ENCODE data around the gene C4B. TPM values are rescaled to one million over a fixed set of nuclear protein-coding genes. Genes with fewer than 3 reads are reported as not detected.
"Not testable (repeated sequence)": the region's sequence is repeated elsewhere in the genome, so short reads cannot be mapped to it uniquely, and the experiment has no call there.

The C4B gene
- total and polyA plus RNA-seq, 7 experiments from 2014 or later = 0.59 to 8.5 (median 7.6) TPM; not detected in 1

- DNase-seq; intact Hi-C loops (cut with micrococcal nuclease): not testable (repeated sequence)
Measured at GRCh38 chr6:32007086-32007485, 7.5 kb upstream of the C4B start.

DNA sequence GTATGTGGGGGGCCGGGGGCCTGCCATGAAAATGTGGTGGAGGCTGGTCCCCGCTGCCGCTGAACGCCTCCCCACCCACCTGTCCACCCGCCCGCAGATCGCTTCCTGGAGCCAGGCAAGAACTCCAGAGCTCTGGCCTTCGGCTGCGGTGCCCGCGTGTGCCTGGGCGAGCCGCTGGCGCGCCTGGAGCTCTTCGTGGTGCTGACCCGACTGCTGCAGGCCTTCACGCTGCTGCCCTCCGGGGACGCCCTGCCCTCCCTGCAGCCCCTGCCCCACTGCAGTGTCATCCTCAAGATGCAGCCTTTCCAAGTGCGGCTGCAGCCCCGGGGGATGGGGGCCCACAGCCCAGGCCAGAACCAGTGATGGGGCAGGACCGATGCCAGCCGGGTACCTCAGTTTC, 6.6 kb upstream of the C4B start:
- intact Hi-C loops (cut with micrococcal nuclease); H3K9me3 Mint-ChIP-seq; H3K27me3 Mint-ChIP-seq; ATAC-seq; H3K36me3 Mint-ChIP-seq; H3K4me1 ChIP-seq (ENCODE audit: control insufficient read depth in 2 of 2, insufficient read depth in 2 of 2, low read length in 2 of 2); H3K4me3 Mint-ChIP-seq; H3K36me3 ChIP-seq (ENCODE audit: control insufficient read depth in 2 of 3, insufficient read depth in 3 of 3, low read length in 3 of 3); POLR2A ChIA-PET; H3K4me3 ChIP-seq (ENCODE audit: low read length); H3K27ac ChIP-seq (ENCODE audit: low read depth, low read length); DNase-seq; CTCF ChIA-PET; H3K9me3 ChIP-seq (ENCODE audit: control insufficient read depth in 2 of 3, low read length in 3 of 3); H3K27ac Mint-ChIP-seq; H3K27me3 ChIP-seq (ENCODE audit: control insufficient read depth in 2 of 2, insufficient read depth in 2 of 2, low read length in 2 of 2): not testable (repeated sequence)
- H3K4me1 Mint-ChIP-seq = peaks cover 0 to 11% (median 9%) of the 10 kb centered on the region in 7 donors

More at GRCh38 chr6:32007086-32007485, 7.5 kb upstream of the C4B start:
- H3K9me3 Mint-ChIP-seq; H3K9me3 ChIP-seq (ENCODE audit: control insufficient read depth in 2 of 3, low read length in 3 of 3); H3K36me3 ChIP-seq (ENCODE audit: control insufficient read depth in 2 of 3, insufficient read depth in 3 of 3, low read length in 3 of 3); CTCF ChIA-PET; H3K27me3 Mint-ChIP-seq; H3K27ac Mint-ChIP-seq; POLR2A ChIA-PET; H3K4me3 Mint-ChIP-seq; H3K27me3 ChIP-seq (ENCODE audit: control insufficient read depth in 2 of 2, insufficient read depth in 2 of 2, low read length in 2 of 2); H3K36me3 Mint-ChIP-seq; H3K4me3 ChIP-seq (ENCODE audit: low read length); H3K27ac ChIP-seq (ENCODE audit: low read depth, low read length); ATAC-seq; H3K4me1 ChIP-seq (ENCODE audit: control insufficient read depth in 2 of 2, insufficient read depth in 2 of 2, low read length in 2 of 2): not testable (repeated sequence)
- H3K4me1 Mint-ChIP-seq = peaks cover 0 to 11% (median 9%) of the 10 kb centered on the region in 7 donors

GRCh38 chr6:32008616-32009015, 6.0 kb upstream of the C4B start:
- H3K27me3 ChIP-seq (ENCODE audit: control insufficient read depth in 2 of 2, insufficient read depth in 2 of 2, low read length in 2 of 2); H3K27ac Mint-ChIP-seq; H3K36me3 Mint-ChIP-seq; H3K27ac ChIP-seq (ENCODE audit: low read depth, low read length); H3K4me3 ChIP-seq (ENCODE audit: low read length); H3K27me3 Mint-ChIP-seq; intact Hi-C loops (cut with micrococcal nuclease); CTCF ChIA-PET; POLR2A ChIA-PET; H3K36me3 ChIP-seq (ENCODE audit: control insufficient read depth in 2 of 3, insufficient read depth in 3 of 3, low read length in 3 of 3); H3K4me3 Mint-ChIP-seq; H3K9me3 ChIP-seq (ENCODE audit: control insufficient read depth in 2 of 3, low read length in 3 of 3); H3K9me3 Mint-ChIP-seq; ATAC-seq; H3K4me1 ChIP-seq (ENCODE audit: control insufficient read depth in 2 of 2, insufficient read depth in 2 of 2, low read length in 2 of 2): not testable (repeated sequence)
- H3K4me1 Mint-ChIP-seq = peaks cover 0 to 11% (median 9%) of the 10 kb centered on the region in 7 donors
- peak in 1 of 9 donors; percentile 5 for DNase-seq

DNA sequence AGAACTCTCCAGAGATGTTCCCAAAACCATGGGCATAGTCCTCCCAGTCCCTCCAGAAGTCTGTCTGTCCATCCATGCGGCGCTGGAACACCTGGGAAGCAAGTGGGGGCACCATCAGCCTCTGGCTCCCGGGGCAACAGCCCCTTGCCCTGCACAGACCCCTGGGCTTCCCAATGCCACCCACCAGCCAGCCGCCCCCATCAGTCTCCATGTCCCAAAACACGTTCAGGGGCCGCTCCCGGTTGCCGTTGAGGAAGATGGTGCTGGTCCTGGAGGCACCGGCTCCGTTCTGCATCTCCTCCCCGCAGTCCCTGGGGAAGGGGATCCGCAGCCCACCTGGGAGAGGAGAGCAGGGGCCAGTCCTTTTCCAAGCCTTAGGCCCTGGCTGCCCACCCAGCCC, 5.1 kb upstream of the C4B start:
- POLR2A ChIA-PET = not testable (repeated sequence)

DNA sequence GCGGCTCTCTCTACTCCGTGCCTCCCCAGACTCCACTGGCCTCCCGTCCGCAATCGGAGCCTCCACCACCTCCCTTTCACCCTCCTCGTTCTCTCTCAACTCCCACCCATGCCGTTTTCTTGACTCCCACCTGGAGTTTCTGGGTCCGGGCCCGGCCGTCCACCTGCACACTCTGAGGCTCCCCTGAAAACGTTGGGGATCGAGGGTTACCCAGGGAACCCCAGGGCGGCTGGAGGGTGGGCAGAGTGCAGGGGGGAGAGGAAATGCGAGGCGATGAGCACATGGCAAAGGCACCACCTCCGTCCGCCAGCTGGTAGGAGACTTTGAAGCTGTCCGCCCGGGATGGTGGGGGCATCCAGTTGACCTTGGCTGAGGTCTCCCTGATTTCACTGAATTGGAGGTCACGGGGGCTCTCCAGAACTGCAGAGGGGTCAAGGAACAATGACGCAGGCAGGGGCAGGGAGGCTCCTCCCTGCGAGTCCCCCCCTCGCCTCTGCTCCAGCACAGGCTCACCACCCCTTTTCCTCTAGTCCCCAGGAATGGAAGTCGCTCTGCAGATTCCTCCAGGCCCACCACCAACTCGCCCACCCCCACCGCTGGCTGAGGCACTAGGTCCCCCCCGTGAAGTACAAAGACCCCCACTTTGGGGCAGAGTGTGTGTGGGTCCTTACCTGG, 3.6 kb upstream of the C4B start:
- H3K4me3 Mint-ChIP-seq; H3K27ac Mint-ChIP-seq; ATAC-seq; H3K36me3 ChIP-seq (ENCODE audit: control insufficient read depth in 2 of 3, insufficient read depth in 3 of 3, low read length in 3 of 3); CTCF ChIA-PET; H3K27me3 Mint-ChIP-seq; H3K27ac ChIP-seq (ENCODE audit: low read depth, low read length); H3K4me1 ChIP-seq (ENCODE audit: control insufficient read depth in 2 of 2, insufficient read depth in 2 of 2, low read length in 2 of 2); H3K27me3 ChIP-seq (ENCODE audit: control insufficient read depth in 2 of 2, insufficient read depth in 2 of 2, low read length in 2 of 2); H3K9me3 ChIP-seq (ENCODE audit: control insufficient read depth in 2 of 3, low read length in 3 of 3); intact Hi-C loops (cut with micrococcal nuclease); H3K4me1 Mint-ChIP-seq; H3K4me3 ChIP-seq (ENCODE audit: low read length); H3K36me3 Mint-ChIP-seq; H3K9me3 Mint-ChIP-seq; POLR2A ChIA-PET: not testable (repeated sequence)
- peak in 1 of 9 donors; percentile 3 for DNase-seq

More for the DNA sequence above, 5.1 kb upstream of the C4B start:
- DNase-seq; H3K36me3 Mint-ChIP-seq; H3K4me3 Mint-ChIP-seq; H3K9me3 Mint-ChIP-seq; H3K27ac Mint-ChIP-seq; H3K36me3 ChIP-seq (ENCODE audit: control insufficient read depth in 2 of 3, insufficient read depth in 3 of 3, low read length in 3 of 3); H3K27me3 Mint-ChIP-seq; H3K9me3 ChIP-seq (ENCODE audit: control insufficient read depth in 2 of 3, low read length in 3 of 3); intact Hi-C loops (cut with micrococcal nuclease); CTCF ChIA-PET; ATAC-seq; H3K27me3 ChIP-seq (ENCODE audit: control insufficient read depth in 2 of 2, insufficient read depth in 2 of 2, low read length in 2 of 2); H3K27ac ChIP-seq (ENCODE audit: low read depth, low read length); H3K4me1 ChIP-seq (ENCODE audit: control insufficient read depth in 2 of 2, insufficient read depth in 2 of 2, low read length in 2 of 2); H3K4me3 ChIP-seq (ENCODE audit: low read length): not testable (repeated sequence)
- peaks cover 0 to 10% (median 9%) of the 10 kb centered on the region in 7 donors for H3K4me1 Mint-ChIP-seq

- H3K4me3 ChIP-seq (ENCODE audit: low read length); ATAC-seq; H3K27ac ChIP-seq (ENCODE audit: low read depth, low read length); H3K36me3 Mint-ChIP-seq; H3K9me3 Mint-ChIP-seq; H3K27me3 ChIP-seq (ENCODE audit: control insufficient read depth in 2 of 2, insufficient read depth in 2 of 2, low read length in 2 of 2); H3K36me3 ChIP-seq (ENCODE audit: control insufficient read depth in 2 of 3, insufficient read depth in 3 of 3, low read length in 3 of 3); CTCF ChIA-PET; H3K4me1 Mint-ChIP-seq; H3K4me1 ChIP-seq (ENCODE audit: control insufficient read depth in 2 of 2, insufficient read depth in 2 of 2, low read length in 2 of 2); H3K27ac Mint-ChIP-seq; H3K9me3 ChIP-seq (ENCODE audit: control insufficient read depth in 2 of 3, low read length in 3 of 3); H3K27me3 Mint-ChIP-seq; POLR2A ChIA-PET; intact Hi-C loops (cut with micrococcal nuclease); H3K4me3 Mint-ChIP-seq: not testable (repeated sequence)
- DNase-seq = peak in 1 of 9 donors; percentile 7
Measured at GRCh38 chr6:32012941-32013617, 1.5 kb upstream of the C4B start.

- H3K4me3 ChIP-seq (ENCODE audit: low read length); CTCF ChIA-PET; H3K27me3 ChIP-seq (ENCODE audit: control insufficient read depth in 2 of 2, insufficient read depth in 2 of 2, low read length in 2 of 2); H3K27me3 Mint-ChIP-seq; H3K9me3 ChIP-seq (ENCODE audit: control insufficient read depth in 2 of 3, low read length in 3 of 3); H3K36me3 Mint-ChIP-seq; ATAC-seq; H3K4me1 Mint-ChIP-seq; H3K9me3 Mint-ChIP-seq; intact Hi-C loops (cut with micrococcal nuclease); POLR2A ChIA-PET; H3K4me1 ChIP-seq (ENCODE audit: control insufficient read depth in 2 of 2, insufficient read depth in 2 of 2, low read length in 2 of 2); H3K4me3 Mint-ChIP-seq; H3K27ac ChIP-seq (ENCODE audit: low read depth, low read length); H3K36me3 ChIP-seq (ENCODE audit: control insufficient read depth in 2 of 3, insufficient read depth in 3 of 3, low read length in 3 of 3); H3K27ac Mint-ChIP-seq; DNase-seq: not testable (repeated sequence)
Measured at GRCh38 chr6:32013738-32014137, 857 bp upstream of the C4B start.
